ENCODE measurements around the gene INPP4A. TPM values are rescaled to one million over a fixed set of nuclear protein-coding genes. Genes with fewer than 3 reads are reported as not detected.

The INPP4A gene
- total and polyA plus RNA-seq, 10 of the 15 experiments (the other 5 are each of a cell fraction or from before 2014, with no cell fraction given): 4.7 to 62.3 (median 36.9) TPM

DNA sequence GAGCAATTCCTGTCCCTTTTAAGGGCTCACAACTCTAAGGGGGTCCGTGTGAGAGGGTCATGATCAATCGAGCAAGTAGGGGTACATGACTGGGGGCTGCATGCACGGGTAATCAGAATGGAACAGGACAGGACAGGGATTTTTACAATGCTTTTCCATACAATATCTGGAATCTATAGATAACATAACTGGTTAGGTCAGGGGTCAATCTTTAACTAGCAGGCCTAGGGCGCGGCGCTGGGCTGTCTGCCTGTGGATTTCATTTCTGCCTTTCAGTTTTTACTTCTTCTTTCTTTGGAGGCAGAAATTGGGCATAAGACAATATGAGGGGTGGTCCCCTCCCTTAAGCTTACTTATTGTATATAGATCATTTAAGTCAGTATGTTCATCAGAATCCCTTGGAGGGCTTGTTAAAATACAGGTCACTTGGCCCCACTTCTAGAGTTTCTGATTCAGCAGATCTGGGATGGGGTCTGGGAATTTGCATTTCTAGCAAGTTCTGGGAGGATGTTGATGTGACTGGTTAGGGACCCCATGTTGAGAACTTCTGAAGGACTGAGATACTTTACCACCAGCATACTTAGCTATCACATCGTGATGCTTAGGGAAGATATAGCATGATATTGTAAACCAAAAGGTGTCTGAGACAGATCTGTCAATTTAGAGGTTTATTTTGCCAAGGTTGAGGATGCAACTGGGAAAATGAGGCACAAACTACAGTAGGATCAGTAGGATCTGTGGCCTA lies 2.8 kb upstream of the INPP4A start:
- Histone ChIP-seq H2AFZ (ENCODE audit: control insufficient read depth, low read depth, low read length) (no peak overlapping the region), H3K79me2 (ENCODE audit: control insufficient read depth, insufficient read depth, low read length) (peaks cover 25% of the 10 kb centered on the region), H3K4me1 (ENCODE audit: control insufficient read depth, insufficient read depth, low read length) (peaks cover 9% of the 10 kb centered on the region), H3K27me3 (replicated peaks in 1 of 2; ENCODE audit: control insufficient read depth in 2 of 2, insufficient read depth in 2 of 2, low read length in 1 of 2) (no peaks in the 10 kb centered on the region), H3K36me3 (ENCODE audit: control insufficient read depth in 2 of 2, insufficient read depth in 2 of 2, low read length in 1 of 2) (no peaks in the 10 kb centered on the region), H3K9ac (ENCODE audit: control insufficient read depth, insufficient read depth, low read length) (no peak overlapping the region), H3K9me3 (replicated peaks; ENCODE audit: control insufficient read depth, insufficient read depth, low read length) (peaks cover 13% of the 10 kb centered on the region; the same call in 2 of the 3 replicates), H4K20me1 (ENCODE audit: control insufficient read depth, insufficient read depth) (no peaks in the 10 kb centered on the region), H3K4me2 (ENCODE audit: control insufficient read depth, insufficient read depth) (no peak overlapping the region), H3K27ac (ENCODE audit: control insufficient read depth, insufficient read depth) (no peak overlapping the region), H3K4me3 (no peak overlapping the region)
- ChIA-PET CTCF (interaction anchor here (1.4 to 1.7 kb wide), 2 partner anchors 11 to 29 kb away, joined by 5 read pairs; no protein-coding TSS in a partner anchor), SMC1A (ENCODE audit: uncharacterized antibody, unreplicated experiment) (interaction anchor here (1.0 kb wide), 2 partner anchors 13 to 23 kb away, joined by 3 read pairs; no protein-coding TSS in a partner anchor), POLR2A (interaction anchor here (2.0 kb wide), 1 partner anchor 11 kb away, joined by 8 read pairs; no protein-coding TSS in a partner anchor), RAD21 (ENCODE audit: unreplicated experiment) (no interaction called here)
- DNase-seq (ENCODE audit: low read depth, low spot score): no peak
- no peak for ATAC-seq
- 87% methylated on average over 7 of the region's 7 CpGs for WGBS (ENCODE audit: insufficient coverage, insufficient replicate concordance, low lambda C conversion rate, missing lambda C conversion rate)
- no TSS peak for BruUV-seq (replicated peaks)
- intact Hi-C loops (cut with micrococcal nuclease; ENCODE audit: unreplicated experiment): no loop called here
- FAIRE-seq: no peak
- in situ Hi-C loops (cut with MboI): no loop called here
- TF ChIP-seq, protein P1, sequence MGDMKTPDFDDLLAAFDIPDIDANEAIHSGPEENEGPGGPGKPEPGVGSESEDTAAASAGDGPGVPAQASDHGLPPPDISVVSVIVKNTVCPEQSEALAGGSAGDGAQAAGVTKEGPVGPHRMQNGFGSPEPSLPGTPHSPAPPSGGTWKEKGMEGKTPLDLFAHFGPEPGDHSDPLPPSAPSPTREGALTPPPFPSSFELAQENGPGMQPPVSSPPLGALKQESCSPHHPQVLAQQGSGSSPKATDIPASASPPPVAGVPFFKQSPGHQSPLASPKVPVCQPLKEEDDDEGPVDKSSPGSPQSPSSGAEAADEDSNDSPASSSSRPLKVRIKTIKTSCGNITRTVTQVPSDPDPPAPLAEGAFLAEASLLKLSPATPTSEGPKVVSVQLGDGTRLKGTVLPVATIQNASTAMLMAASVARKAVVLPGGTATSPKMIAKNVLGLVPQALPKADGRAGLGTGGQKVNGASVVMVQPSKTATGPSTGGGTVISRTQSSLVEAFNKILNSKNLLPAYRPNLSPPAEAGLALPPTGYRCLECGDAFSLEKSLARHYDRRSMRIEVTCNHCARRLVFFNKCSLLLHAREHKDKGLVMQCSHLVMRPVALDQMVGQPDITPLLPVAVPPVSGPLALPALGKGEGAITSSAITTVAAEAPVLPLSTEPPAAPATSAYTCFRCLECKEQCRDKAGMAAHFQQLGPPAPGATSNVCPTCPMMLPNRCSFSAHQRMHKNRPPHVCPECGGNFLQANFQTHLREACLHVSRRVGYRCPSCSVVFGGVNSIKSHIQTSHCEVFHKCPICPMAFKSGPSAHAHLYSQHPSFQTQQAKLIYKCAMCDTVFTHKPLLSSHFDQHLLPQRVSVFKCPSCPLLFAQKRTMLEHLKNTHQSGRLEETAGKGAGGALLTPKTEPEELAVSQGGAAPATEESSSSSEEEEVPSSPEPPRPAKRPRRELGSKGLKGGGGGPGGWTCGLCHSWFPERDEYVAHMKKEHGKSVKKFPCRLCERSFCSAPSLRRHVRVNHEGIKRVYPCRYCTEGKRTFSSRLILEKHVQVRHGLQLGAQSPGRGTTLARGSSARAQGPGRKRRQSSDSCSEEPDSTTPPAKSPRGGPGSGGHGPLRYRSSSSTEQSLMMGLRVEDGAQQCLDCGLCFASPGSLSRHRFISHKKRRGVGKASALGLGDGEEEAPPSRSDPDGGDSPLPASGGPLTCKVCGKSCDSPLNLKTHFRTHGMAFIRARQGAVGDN (IDR thresholded peaks at IDR 0.05): no peak
- TF ChIP-seq MYC (IDR thresholded peaks at IDR 0.05; ENCODE audit: insufficient read depth, insufficient read length, insufficient replicate concordance, low read length, severe bottlenecking) (no peak), YBX1 (IDR thresholded peaks at IDR 0.05) (no peak), SUZ12 (IDR thresholded peaks at IDR 0.05; ENCODE audit: unreplicated experiment) (no peak), POLR2AphosphoS2 (IDR thresholded peaks at IDR 0.05; ENCODE audit: low read depth, low read length) (no peak), MEF2A (IDR thresholded peaks at IDR 0.05; ENCODE audit: insufficient read depth, low read depth, low read length) (no peak), CREM (IDR thresholded peaks at IDR 0.05; ENCODE audit: low read depth) (no peak), HDAC2 (IDR thresholded peaks at IDR 0.05) (no peak)
- TF ChIP-seq, protein P2, sequence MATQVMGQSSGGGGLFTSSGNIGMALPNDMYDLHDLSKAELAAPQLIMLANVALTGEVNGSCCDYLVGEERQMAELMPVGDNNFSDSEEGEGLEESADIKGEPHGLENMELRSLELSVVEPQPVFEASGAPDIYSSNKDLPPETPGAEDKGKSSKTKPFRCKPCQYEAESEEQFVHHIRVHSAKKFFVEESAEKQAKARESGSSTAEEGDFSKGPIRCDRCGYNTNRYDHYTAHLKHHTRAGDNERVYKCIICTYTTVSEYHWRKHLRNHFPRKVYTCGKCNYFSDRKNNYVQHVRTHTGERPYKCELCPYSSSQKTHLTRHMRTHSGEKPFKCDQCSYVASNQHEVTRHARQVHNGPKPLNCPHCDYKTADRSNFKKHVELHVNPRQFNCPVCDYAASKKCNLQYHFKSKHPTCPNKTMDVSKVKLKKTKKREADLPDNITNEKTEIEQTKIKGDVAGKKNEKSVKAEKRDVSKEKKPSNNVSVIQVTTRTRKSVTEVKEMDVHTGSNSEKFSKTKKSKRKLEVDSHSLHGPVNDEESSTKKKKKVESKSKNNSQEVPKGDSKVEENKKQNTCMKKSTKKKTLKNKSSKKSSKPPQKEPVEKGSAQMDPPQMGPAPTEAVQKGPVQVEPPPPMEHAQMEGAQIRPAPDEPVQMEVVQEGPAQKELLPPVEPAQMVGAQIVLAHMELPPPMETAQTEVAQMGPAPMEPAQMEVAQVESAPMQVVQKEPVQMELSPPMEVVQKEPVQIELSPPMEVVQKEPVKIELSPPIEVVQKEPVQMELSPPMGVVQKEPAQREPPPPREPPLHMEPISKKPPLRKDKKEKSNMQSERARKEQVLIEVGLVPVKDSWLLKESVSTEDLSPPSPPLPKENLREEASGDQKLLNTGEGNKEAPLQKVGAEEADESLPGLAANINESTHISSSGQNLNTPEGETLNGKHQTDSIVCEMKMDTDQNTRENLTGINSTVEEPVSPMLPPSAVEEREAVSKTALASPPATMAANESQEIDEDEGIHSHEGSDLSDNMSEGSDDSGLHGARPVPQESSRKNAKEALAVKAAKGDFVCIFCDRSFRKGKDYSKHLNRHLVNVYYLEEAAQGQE (IDR thresholded peaks at IDR 0.05; ENCODE audit: low read depth, low read length): no peak
- TF ChIP-seq, protein P3, sequence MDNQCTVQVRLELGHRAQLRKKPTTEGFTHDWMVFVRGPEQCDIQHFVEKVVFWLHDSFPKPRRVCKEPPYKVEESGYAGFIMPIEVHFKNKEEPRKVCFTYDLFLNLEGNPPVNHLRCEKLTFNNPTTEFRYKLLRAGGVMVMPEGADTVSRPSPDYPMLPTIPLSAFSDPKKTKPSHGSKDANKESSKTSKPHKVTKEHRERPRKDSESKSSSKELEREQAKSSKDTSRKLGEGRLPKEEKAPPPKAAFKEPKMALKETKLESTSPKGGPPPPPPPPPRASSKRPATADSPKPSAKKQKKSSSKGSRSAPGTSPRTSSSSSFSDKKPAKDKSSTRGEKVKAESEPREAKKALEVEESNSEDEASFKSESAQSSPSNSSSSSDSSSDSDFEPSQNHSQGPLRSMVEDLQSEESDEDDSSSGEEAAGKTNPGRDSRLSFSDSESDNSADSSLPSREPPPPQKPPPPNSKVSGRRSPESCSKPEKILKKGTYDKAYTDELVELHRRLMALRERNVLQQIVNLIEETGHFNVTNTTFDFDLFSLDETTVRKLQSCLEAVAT (IDR thresholded peaks at IDR 0.05): no peak
- TF ChIP-seq, protein P4, sequence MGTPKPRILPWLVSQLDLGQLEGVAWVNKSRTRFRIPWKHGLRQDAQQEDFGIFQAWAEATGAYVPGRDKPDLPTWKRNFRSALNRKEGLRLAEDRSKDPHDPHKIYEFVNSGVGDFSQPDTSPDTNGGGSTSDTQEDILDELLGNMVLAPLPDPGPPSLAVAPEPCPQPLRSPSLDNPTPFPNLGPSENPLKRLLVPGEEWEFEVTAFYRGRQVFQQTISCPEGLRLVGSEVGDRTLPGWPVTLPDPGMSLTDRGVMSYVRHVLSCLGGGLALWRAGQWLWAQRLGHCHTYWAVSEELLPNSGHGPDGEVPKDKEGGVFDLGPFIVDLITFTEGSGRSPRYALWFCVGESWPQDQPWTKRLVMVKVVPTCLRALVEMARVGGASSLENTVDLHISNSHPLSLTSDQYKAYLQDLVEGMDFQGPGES (IDR thresholded peaks at IDR 0.05): no peak
- TF ChIP-seq, protein P5, sequence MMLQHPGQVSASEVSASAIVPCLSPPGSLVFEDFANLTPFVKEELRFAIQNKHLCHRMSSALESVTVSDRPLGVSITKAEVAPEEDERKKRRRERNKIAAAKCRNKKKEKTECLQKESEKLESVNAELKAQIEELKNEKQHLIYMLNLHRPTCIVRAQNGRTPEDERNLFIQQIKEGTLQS (IDR thresholded peaks at IDR 0.05; ENCODE audit: borderline replicate concordance, extremely low read depth, low read depth, low read length): no peak

All from GM12878 (cell line).